Activated CD4-positive, alpha-beta T cell treated with anti-CD3 and anti-CD28 coated beads, Interleukin-2, amount 50 U/mL, for 1 hour (primary cell): ENCODE measurements around the gene IL22.
A peak's percentile ranks its signal among the peaks of the same experiment; 100 is the strongest.
"Not testable (repeated sequence)": the region's sequence is repeated elsewhere in the genome, so short reads cannot be mapped to it uniquely, and the experiment has no call there.

Experiments used
- DNase-seq: peaks from one replicate; pipeline ENCODE4 v3.0.0-alpha.2; 2020

The IL22 gene

DNA sequence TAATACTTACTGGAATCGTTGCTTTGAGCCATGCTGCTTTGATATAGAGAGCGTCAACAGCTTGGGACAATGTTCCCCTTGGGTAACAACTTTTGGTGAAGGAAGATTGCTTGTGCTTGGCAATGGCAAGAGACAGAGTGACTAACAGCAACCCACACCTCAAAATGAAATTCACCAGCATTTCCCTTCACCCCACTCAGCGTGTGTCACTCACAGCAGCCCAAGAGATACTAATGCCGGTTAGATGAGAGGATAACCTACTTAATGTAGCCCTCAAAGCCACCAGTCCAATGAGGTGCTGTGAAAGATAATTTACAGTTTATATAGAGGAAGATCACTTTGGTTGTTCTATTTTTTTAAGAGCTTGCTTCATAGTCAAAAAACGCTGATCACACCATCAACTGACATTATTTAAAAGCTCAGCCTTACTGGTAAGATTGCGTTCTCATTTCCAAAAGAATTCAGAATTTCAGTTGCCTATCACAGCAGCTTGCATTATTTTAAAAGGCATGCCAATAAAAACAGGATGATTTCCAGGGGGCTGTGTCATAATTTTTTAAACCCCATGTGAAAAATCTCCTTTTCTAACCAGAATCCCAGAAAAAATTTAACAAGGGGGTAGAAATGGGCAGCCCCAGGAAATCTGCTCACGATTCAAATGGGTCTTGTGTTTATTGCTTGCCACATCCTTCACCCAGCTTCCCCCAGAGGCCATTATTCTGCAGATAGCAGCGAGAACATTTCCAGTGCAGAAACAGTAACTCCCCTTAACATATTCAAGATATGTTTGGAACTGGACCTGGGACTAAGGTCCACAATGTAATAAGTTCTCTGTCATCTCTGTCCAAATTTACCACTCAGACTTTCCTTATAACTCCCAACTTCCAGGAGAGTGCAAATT lies 27.6 kb downstream of the IL22 start, which contains the start of gene IL26:
TSS of gene IL26 (minus strand) at position 235 of the 901 bp plus-strand sequence. CDS start at position 181, 54 bp downstream.
- DNase-seq, result no peak

DNA sequence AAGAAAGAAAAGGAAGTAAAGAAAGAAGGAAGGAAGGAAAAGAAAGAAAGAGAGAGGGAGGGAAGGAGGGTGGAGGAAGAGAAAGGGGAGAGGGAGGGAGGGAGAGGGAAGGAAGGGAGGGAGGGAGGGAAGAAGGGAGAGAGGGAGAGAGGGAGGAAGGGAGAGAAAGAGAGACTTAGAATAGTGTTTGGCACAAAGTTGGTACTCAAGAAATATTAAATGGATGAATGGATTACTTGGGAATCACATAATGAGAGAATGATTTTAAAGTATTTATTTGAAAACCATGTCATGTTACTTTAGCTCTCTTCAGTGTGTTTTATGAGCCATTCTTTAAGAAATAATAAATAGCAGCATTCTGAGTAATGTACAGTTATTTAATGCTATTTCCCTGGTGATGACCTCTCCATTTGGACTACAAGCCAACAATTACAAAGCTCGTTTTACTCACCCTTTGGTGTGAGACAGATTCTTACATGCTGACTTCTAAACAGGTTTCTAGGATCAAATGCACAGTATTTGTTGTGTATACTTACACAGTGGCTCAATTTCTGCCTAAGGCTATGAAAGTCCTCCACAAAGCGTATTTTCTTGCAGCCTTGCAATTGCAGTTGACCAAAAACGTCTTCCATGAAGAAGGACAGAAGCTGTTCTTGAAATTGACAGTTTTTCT lies 28.7 kb downstream of the IL22 start:
- DNase-seq, result no peak

DNA sequence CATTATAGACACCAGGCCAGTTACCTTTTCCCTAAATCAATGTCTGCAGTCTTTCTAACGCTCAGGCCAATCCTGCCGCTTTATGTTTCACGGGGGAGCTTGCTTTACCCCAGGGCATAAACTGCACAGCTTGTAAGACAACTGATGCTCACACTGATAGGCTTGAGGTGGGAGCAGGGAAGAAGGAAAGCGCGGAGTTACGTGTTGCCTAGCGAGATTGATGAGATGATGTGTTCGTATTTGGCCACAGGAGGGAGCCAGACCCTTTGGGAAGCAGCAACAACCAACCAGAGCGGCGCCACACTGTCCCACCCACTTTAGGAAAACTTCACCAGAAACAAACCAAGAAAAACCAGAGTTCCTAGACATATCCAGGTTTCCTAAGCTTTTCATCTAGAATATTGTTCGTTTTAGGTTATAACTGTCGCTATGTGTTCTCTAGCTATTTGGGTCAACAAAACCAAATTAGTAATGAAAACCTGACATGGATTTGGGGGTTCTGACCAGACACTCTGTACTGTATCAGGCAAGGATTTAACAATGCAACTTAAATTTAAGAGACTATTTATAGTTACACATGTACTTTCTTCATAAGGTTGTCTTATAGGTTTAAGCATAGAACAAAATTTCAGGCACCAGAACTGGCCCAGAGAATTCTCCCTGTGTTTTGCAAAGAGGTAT lies 30.2 kb downstream of the IL22 start:
- DNase-seq, result peak; percentile 65

DNA sequence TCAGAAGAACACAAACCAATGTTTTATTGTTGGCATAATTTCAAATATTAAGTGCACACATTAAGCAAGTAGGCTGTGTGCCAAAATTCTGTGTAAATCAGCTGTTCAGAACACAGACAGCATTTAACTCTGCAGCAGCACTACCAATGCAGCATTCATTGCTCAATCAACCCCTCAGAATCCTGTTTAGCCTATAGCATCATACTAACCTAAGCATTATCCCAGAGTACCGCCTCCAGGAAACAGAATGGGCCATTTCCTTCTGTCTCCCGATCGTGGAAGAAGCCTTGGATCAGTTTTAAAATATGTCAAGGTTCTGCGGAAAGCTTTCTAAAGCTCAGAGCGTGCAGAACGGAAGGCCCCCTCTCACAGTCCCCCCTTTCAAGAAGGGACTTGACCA lies 31.1 kb downstream of the IL22 start:
- DNase-seq, result no peak

DNA sequence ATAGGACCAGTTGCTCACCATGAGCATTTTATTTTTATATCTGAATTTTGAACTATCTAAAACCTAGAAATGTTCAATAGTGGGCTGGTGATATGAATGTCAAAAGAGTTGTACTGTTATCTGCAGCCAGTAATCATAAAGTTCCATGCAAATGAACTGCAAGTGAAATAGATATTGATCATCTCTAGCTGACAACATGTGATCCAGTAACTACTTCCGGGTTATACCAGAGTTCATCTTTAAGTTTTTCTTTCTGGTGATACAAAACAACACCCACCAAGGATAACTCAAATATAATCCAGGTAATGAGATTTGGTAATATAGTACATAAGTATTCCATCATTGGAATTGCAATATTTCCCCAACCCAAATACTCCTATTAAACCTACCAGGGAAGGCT lies 31.9 kb downstream of the IL22 start:
- DNase-seq, result no peak

DNA sequence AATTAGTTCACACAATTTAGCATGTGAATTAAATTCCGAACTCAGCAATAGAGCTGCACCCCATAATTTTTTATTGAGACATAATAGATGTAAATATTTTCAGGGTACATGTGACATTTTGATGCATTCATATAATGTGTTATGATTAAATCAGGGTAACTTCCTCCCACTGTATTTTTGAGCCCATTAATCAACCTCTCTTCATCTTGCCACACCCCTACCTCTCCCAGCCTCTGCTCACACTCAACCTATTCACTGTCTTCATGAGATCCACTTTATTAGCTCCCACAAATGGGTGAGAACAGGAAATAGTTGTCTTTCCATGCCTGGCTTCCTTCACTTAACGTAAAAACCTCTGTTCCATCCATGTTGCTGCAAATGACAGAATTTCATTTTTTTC lies 42.5 kb downstream of the IL22 start:
- no peak for DNase-seq

DNA sequence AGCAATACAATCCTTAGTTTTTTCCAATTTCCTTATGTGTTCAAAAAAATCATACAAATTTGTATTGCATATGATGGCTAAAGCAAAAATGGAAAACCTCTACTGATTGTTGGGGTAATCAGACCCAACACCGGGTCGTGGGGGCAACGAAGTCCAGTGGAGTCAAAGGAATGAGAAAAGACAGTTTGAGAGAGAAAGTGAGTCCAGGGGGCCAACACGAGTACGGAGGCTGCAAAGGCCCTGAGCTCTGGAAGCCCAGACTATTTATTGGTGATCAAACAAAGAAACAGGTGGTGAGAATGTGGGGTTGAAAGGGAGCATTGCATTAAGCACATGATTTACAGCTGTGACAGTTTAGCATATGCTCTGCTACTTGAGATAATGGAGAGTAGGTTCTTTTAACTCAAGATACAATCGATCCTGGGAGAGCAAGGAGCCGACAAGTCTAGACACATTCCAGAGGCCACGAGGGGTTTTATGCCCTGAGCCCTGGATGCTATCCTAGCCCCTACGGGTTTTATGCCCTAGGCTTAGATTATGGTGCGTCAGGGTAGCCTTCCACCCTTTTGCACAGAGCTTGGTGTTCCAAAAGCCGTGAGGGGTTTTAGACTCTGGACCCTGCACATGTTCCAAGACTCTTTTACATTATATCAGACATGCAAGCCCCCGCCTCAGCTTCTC lies 44.2 kb downstream of the IL22 start:
- DNase-seq, result not testable (repeated sequence)

DNA sequence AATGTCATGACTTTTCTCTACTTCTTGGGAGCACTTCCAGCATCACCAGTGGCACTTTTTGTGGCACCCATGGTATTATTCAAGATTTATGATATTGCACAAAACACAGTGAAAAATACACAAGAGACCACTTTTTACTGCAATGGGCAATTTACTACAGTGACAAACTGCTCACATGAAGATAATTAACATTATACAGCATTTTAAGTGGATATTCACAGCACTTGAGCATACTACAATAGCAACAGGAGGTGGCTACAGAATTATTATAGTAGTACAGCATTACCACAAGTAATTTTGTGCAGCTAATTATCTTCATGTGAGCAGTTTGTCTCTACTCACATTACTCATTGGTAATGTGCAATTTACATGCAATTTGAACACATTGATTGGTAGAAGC lies 46.1 kb downstream of the IL22 start:
- no peak for DNase-seq

DNA sequence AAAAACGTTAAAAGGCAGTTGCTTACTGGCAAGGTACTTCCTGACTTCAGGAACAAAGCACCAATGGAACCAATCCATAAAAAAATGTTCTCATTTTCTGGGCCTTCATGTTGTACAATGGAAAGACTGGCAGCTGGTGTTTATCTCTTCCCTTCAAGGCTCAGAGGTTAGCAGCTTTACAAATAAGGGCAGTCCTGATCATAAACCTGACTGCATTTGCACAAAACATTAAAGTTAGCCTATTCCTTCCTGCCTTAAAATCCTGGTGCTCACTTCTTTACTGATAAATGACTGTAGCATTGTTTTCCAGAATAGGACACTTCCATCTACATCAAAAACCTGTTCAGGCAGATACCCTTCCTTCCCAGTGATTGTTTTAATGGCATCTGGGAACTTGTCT lies 47.0 kb downstream of the IL22 start:
- no peak for DNase-seq

DNA sequence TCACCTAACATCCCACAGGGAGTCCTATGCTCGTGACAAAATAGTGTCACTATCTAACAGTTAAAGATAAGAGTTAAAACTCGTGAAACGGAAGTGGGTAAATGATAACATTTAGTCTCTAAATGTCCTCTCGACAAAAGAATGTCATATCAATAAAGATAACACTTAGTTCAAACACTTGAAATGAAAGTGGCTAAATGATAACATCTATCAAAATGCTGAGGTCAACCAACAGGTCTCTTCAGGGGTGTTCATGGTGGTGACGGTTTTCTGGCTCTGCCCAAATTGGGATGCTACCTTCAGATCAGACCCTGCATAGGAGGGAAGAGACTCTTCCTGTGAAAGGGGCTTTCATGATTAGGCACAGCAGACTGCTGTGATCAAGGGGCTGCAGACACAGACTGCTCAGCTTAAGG lies 49.9 kb downstream of the IL22 start:
- DNase-seq, result no peak

DNA sequence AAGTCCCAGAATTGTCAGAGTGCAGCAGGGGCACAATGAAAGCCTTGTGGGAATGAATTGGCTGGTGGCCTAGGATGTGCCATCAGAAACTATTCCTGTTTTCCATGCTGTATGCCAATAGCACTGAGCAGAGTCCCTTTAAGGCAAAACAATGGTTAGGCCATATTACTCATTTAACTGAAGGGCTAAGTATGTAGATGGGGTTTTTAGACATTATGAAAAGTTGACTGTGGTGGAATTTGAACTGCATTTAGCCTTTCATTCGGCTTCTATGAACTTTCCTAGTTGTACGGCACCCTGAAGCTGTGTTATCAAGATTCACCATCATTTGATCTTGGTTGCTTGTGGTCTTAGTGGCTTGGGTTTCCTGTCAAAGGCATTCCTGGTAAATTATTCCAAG lies 52.5 kb downstream of the IL22 start:
- no peak for DNase-seq

DNA sequence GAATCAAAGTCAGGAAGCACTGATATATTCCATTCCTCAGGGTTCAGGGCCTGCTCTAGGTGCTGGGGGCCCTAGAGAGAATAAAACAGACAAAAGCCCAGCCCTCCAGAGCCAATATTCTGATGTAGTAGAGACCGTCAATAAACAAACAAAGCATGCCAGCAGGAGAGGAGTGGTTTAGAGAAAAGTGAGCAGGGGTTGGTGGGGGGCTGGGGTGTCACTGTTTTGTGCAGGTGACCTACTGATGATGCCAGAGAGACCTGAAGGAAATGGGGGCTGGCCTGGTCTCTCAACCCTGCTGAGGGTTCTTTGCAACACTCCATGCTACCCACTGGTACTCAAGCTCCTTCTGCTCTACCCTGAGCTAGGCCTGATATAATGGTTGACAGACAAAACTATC lies 54.3 kb downstream of the IL22 start:
- no peak for DNase-seq

DNA sequence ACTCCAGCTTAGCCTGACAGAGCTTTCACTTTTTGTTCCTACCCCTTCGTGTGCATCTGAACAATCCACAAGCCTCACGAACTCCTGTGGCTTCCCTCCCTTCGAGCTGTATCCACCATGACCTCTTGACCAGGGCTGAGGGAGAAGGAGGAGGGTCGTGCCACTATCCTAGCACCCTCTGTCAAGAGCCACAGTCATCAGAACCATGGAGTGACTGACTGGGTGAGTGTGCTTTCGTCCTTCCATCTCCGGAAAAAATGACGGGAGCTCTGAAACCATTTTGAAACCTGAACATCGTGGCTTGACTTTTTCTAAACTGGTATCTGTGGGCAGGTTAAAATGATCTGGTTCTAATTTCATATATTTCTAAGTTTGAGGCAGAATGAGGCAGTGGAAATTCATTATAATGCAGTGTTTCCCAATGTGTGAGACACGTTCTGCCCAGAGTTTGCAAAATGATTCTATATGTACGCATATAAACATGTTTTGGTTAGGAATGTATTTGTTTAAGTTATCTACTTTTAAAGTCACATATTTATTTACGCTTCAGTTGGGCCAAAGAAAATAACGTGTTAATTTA lies 54.8 kb downstream of the IL22 start:
- no peak for DNase-seq
